SK-N-SH (cell line): ENCODE measurements around the gene TLCD5. TPM values are rescaled to one million over a fixed set of nuclear protein-coding genes. Genes with fewer than 3 reads are reported as not detected.

Source experiments
- CTCF ChIA-PET: fragments of 300-600, 350-600 bp; formaldehyde crosslinking; extraction: SDS; loops from one replicate; lab custom pipeline; 2021; lab: Yijun Ruan, JAX
- POLR2A ChIA-PET: fragments of 350-600 bp; sonication (Branson Sonifier 250); formaldehyde crosslinking; extraction: SDS; loops from one replicate; lab custom pipeline; 2020; ENCODE audit warnings: antibody characterized with exemption, inconsistent platforms; lab: Yijun Ruan, JAX
- DNase-seq: peaks from one replicate; pipeline ENCODE4 v3.0.0; 2012
- H2AFZ ChIP-seq: fragments of 200-600 bp; sonication (generic); 2 replicates; pipeline ENCODE4 v1.8.1; 2016; ENCODE audit warnings: antibody characterized with exemption, mild to moderate bottlenecking, low read depth
- H3F3A ChIP-seq: fragments of 200-600 bp; sonication (generic); replicated peaks from 2 replicates; pipeline ENCODE3; 2016; ENCODE audit warnings: antibody characterized with exemption, mild to moderate bottlenecking; ENCODE audit not compliant: insufficient read depth
- H3K27ac ChIP-seq, 2 experiments: fragments of 200-500 bp in 1 of 2; fragments of 200-600 bp in 1 of 2; sonication (Bioruptor generic) in 1 of 2; sonication (generic), shearing (Covaris generic) in 1 of 2; 2 replicates each; pipeline versions ENCODE4 v1.5.1 to v1.6.1; 2014 to 2016; ENCODE audit warnings: low read depth in 2 of 2, inconsistent platforms in 1 of 2, low read length in 1 of 2, mild to moderate bottlenecking in 1 of 2, mixed read lengths in 1 of 2
- H3K27me3 ChIP-seq: fragments of 200-600 bp; sonication (generic), shearing (Covaris generic); 2 replicates; pipeline ENCODE4 v1.6.1; 2016; ENCODE audit warnings: mixed run types; ENCODE audit not compliant: insufficient read depth
- H3K36me3 ChIP-seq, 2 experiments: fragments of 200-500 bp in 1 of 2; fragments of 200-600 bp in 1 of 2; sonication (Bioruptor generic) in 1 of 2; sonication (generic) in 1 of 2; replicated peaks in 1 of 2; 2 replicates each; pipeline versions ENCODE3 to v1.5.1; 2014 to 2016; ENCODE audit warnings: low read length in 1 of 2, mild to moderate bottlenecking in 1 of 2; ENCODE audit not compliant: insufficient read depth in 2 of 2, control insufficient read depth in 1 of 2
- H3K4me1 ChIP-seq, 2 experiments: fragments of 200-500 bp in 1 of 2; fragments of 200-600 bp in 1 of 2; sonication (Bioruptor generic) in 1 of 2; sonication (generic), shearing (Covaris generic) in 1 of 2; 2 replicates each; pipeline versions ENCODE4 v1.5.1 to v1.6.1; 2014 to 2016; ENCODE audit warnings: low read depth in 1 of 2, low read length in 1 of 2, mixed run types in 1 of 2; ENCODE audit not compliant: insufficient read depth in 2 of 2, control insufficient read depth in 1 of 2
- H3K4me2 ChIP-seq: fragments of 200-600 bp; sonication (generic), shearing (Covaris generic); 2 replicates; pipeline ENCODE4 v1.6.1; 2017; ENCODE audit warnings: mixed run types
- H3K4me3 ChIP-seq, 2 experiments: fragments of 200-500 bp in 1 of 2; fragments of 200-600 bp in 1 of 2; sonication (Bioruptor generic) in 1 of 2; sonication (generic), shearing (Covaris generic) in 1 of 2; 2 replicates each; pipeline versions ENCODE4 v1.5.1 to v1.8.1; 2014 to 2016; ENCODE audit warnings: low read depth in 2 of 2, inconsistent platforms in 1 of 2, low read length in 1 of 2, mild to moderate bottlenecking in 1 of 2, mixed read lengths in 1 of 2, moderate library complexity in 1 of 2
- H3K79me2 ChIP-seq: fragments of 200-600 bp; sonication (generic); 2 replicates; pipeline ENCODE4 v1.8.1; 2017; ENCODE audit warnings: mild to moderate bottlenecking; ENCODE audit not compliant: insufficient read depth
- H3K9ac ChIP-seq: fragments of 200-600 bp; sonication (generic); 2 replicates; pipeline ENCODE4 v1.6.1; 2017; ENCODE audit warnings: mixed run types
- H3K9me2 ChIP-seq: fragments of 200-600 bp; sonication (generic); 2 replicates; pipeline ENCODE4 v1.6.1; 2017; ENCODE audit warnings: mixed run types
- H3K9me3 ChIP-seq: fragments of 200-600 bp; sonication (generic); 2 replicates; pipeline ENCODE4 v1.6.1; 2017; ENCODE audit warnings: mixed run types, mild to moderate bottlenecking, moderate library complexity
- H4K20me1 ChIP-seq: fragments of 200-600 bp; sonication (generic); 2 replicates; pipeline ENCODE4 v1.6.1; 2017; ENCODE audit warnings: mild to moderate bottlenecking, mixed run types; ENCODE audit not compliant: insufficient read depth
- FOXJ3 ChIP-seq: sonication (generic); formaldehyde crosslinking; IDR thresholded peaks from 2 replicates; pipeline ENCODE4 v1.5.1; 2020; ENCODE audit warnings: mild to moderate bottlenecking, missing genetic modification reagents
- FOXM1 ChIP-seq: IDR thresholded peaks from 2 replicates; pipeline ENCODE4 v1.4.0; 2012; ENCODE audit warnings: low read depth, mild to moderate bottlenecking
- GABPA ChIP-seq: IDR thresholded peaks from 2 replicates; pipeline ENCODE4 v1.4.0; 2012; ENCODE audit warnings: low read depth, mild to moderate bottlenecking
- GATA2 ChIP-seq: sonication (generic); formaldehyde crosslinking; IDR thresholded peaks from 2 replicates; pipeline ENCODE4 v1.5.0; 2020; ENCODE audit warnings: mild to moderate bottlenecking, missing genetic modification reagents
- JUND ChIP-seq: IDR thresholded peaks from 2 replicates; pipeline ENCODE4 v1.4.0; 2012
- MEF2A ChIP-seq: IDR thresholded peaks from 2 replicates; pipeline ENCODE4 v1.4.0; 2012; ENCODE audit warnings: low read depth, borderline replicate concordance
- NFIC ChIP-seq: IDR thresholded peaks from 2 replicates; pipeline ENCODE4 v1.4.0; 2012; ENCODE audit warnings: borderline replicate concordance
- NRF1 ChIP-seq: IDR thresholded peaks from 2 replicates; pipeline ENCODE4 v1.6.1; 2012; ENCODE audit warnings: low read depth, mild to moderate bottlenecking, low read length
- POLR2AphosphoS5 ChIP-seq: IDR thresholded peaks from 2 replicates; pipeline ENCODE4 v1.6.1; 2012; ENCODE audit warnings: low read depth, low read length
- RAD21 ChIP-seq: IDR thresholded peaks from 2 replicates; pipeline ENCODE4 v1.6.1; 2012; ENCODE audit warnings: mild to moderate bottlenecking, low read length
- RCOR1 ChIP-seq: fragments of 150-350 bp; IDR thresholded peaks from 2 replicates; pipeline ENCODE4 v1.6.1; 2017; ENCODE audit warnings: antibody characterized with exemption, low read length
- RXRA ChIP-seq: IDR thresholded peaks from 2 replicates; pipeline ENCODE4 v1.4.0; 2012; ENCODE audit warnings: low read depth, mild to moderate bottlenecking, borderline replicate concordance
- SMC3 ChIP-seq: IDR thresholded peaks from 2 replicates; pipeline ENCODE4 v1.6.1; 2012; ENCODE audit warnings: low read depth, low read length, improper control_type of control experiment
- TEAD4 ChIP-seq: IDR thresholded peaks from 2 replicates; pipeline ENCODE4 v1.4.0; 2012; ENCODE audit warnings: mild to moderate bottlenecking, borderline replicate concordance; ENCODE audit not compliant: insufficient read depth
- WGBS: methylation state at CpG from one replicate; pipeline ENCODE4 v1.1.6; 2017; ENCODE audit warnings: low lambda C conversion rate; 5-methylcytosine and 5-hydroxymethylcytosine counted together
- polyA plus RNA-seq, 3 experiments: library from polyadenylated mRNA; depleted of rRNA; stranded (reverse); fragments of >200 nt; gene quantifications; 2 replicates each; pipeline ENCODE4 v1.2.3, GENCODE V29; 2012
- TF ChIP-seq, protein P1 (sequence below): IDR thresholded peaks from 2 replicates; pipeline ENCODE4 v1.4.0; 2012; ENCODE audit warnings: low read depth
- TF ChIP-seq, protein P2 (sequence below): IDR thresholded peaks from 2 replicates; pipeline ENCODE4 v1.4.0; 2012; ENCODE audit warnings: low read depth, borderline replicate concordance
- TF ChIP-seq, protein P3 (sequence below): fragments of 200-600 bp; sonication (generic); IDR thresholded peaks from 2 replicates; pipeline ENCODE4 v1.6.1; 2017; ENCODE audit warnings: antibody characterized with exemption, mild to moderate bottlenecking, moderate library complexity
- TF ChIP-seq, protein P4 (sequence below): IDR thresholded peaks from 2 replicates; pipeline ENCODE4; 2012
- TF ChIP-seq, protein P5 (sequence below): IDR thresholded peaks from 2 replicates; pipeline ENCODE4 v1.4.0; 2012; ENCODE audit warnings: low read depth, borderline replicate concordance
- TF ChIP-seq, protein P6 (sequence below): IDR thresholded peaks from 2 replicates; pipeline ENCODE4 v1.6.1; 2012; ENCODE audit warnings: mild to moderate bottlenecking, low read depth, low read length, moderate library complexity

Gene TLCD5
- polyA plus RNA-seq, 1 of the 3 experiments (the other 2 are of a cell fraction), result 12.7 TPM

DNA sequence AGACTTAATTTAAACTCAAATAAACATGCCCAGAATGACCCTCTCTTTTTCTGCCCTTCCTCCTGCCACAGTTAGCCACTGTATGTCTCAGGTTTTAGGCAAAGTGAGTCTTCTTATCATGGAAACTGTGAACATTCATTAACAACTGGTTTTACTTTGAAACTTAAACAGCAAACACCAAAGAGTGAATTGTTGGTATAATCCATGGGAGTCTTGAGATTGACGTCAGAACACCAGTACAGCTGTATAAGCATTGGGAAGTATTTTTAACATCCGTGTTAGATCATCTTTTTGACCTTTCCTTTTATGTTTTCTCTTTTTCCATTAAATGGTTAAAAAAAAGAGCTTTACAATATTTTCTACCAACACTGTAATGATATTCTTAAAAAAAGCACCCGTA, 50.0 kb downstream of the TLCD5 start:
- peaks cover 0 to 8% of the 10 kb centered on the region in 2 experiments for H3K36me3 ChIP-seq
- H2AFZ ChIP-seq, result no peak overlapping the region
- CTCF ChIA-PET, result interaction anchor here (0.8 kb wide), 2 partner anchors 33 to 37 kb away, joined by 5 read pairs; no protein-coding TSS in a partner anchor
- H3K79me2 ChIP-seq, result peaks cover 97% of the 10 kb centered on the region
- TF ChIP-seq POLR2AphosphoS5 (no peak), RCOR1 (no peak), MEF2A (no peak), TEAD4 (no peak), RAD21 (no peak), FOXJ3 (CRISPR knock-in tag) (no peak), GATA2 (CRISPR knock-in tag) (no peak), NRF1 (no peak), FOXM1 (no peak), RXRA (no peak), NFIC (no peak), SMC3 (no peak), JUND (no peak), GABPA (no peak)
- TF ChIP-seq, protein P1, sequence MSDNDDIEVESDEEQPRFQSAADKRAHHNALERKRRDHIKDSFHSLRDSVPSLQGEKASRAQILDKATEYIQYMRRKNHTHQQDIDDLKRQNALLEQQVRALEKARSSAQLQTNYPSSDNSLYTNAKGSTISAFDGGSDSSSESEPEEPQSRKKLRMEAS, result no peak
- TF ChIP-seq, protein P2, sequence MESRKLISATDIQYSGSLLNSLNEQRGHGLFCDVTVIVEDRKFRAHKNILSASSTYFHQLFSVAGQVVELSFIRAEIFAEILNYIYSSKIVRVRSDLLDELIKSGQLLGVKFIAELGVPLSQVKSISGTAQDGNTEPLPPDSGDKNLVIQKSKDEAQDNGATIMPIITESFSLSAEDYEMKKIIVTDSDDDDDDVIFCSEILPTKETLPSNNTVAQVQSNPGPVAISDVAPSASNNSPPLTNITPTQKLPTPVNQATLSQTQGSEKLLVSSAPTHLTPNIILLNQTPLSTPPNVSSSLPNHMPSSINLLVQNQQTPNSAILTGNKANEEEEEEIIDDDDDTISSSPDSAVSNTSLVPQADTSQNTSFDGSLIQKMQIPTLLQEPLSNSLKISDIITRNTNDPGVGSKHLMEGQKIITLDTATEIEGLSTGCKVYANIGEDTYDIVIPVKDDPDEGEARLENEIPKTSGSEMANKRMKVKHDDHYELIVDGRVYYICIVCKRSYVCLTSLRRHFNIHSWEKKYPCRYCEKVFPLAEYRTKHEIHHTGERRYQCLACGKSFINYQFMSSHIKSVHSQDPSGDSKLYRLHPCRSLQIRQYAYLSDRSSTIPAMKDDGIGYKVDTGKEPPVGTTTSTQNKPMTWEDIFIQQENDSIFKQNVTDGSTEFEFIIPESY, result no peak
- TF ChIP-seq, protein P3, sequence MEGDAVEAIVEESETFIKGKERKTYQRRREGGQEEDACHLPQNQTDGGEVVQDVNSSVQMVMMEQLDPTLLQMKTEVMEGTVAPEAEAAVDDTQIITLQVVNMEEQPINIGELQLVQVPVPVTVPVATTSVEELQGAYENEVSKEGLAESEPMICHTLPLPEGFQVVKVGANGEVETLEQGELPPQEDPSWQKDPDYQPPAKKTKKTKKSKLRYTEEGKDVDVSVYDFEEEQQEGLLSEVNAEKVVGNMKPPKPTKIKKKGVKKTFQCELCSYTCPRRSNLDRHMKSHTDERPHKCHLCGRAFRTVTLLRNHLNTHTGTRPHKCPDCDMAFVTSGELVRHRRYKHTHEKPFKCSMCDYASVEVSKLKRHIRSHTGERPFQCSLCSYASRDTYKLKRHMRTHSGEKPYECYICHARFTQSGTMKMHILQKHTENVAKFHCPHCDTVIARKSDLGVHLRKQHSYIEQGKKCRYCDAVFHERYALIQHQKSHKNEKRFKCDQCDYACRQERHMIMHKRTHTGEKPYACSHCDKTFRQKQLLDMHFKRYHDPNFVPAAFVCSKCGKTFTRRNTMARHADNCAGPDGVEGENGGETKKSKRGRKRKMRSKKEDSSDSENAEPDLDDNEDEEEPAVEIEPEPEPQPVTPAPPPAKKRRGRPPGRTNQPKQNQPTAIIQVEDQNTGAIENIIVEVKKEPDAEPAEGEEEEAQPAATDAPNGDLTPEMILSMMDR, result no peak
- TF ChIP-seq, protein P4, sequence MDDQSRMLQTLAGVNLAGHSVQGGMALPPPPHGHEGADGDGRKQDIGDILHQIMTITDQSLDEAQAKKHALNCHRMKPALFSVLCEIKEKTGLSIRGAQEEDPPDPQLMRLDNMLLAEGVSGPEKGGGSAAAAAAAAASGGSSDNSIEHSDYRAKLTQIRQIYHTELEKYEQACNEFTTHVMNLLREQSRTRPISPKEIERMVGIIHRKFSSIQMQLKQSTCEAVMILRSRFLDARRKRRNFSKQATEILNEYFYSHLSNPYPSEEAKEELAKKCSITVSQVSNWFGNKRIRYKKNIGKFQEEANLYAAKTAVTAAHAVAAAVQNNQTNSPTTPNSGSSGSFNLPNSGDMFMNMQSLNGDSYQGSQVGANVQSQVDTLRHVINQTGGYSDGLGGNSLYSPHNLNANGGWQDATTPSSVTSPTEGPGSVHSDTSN, result no peak
- TF ChIP-seq, protein P5, sequence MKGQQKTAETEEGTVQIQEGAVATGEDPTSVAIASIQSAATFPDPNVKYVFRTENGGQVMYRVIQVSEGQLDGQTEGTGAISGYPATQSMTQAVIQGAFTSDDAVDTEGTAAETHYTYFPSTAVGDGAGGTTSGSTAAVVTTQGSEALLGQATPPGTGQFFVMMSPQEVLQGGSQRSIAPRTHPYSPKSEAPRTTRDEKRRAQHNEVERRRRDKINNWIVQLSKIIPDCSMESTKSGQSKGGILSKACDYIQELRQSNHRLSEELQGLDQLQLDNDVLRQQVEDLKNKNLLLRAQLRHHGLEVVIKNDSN, result no peak
- TF ChIP-seq, protein P6, sequence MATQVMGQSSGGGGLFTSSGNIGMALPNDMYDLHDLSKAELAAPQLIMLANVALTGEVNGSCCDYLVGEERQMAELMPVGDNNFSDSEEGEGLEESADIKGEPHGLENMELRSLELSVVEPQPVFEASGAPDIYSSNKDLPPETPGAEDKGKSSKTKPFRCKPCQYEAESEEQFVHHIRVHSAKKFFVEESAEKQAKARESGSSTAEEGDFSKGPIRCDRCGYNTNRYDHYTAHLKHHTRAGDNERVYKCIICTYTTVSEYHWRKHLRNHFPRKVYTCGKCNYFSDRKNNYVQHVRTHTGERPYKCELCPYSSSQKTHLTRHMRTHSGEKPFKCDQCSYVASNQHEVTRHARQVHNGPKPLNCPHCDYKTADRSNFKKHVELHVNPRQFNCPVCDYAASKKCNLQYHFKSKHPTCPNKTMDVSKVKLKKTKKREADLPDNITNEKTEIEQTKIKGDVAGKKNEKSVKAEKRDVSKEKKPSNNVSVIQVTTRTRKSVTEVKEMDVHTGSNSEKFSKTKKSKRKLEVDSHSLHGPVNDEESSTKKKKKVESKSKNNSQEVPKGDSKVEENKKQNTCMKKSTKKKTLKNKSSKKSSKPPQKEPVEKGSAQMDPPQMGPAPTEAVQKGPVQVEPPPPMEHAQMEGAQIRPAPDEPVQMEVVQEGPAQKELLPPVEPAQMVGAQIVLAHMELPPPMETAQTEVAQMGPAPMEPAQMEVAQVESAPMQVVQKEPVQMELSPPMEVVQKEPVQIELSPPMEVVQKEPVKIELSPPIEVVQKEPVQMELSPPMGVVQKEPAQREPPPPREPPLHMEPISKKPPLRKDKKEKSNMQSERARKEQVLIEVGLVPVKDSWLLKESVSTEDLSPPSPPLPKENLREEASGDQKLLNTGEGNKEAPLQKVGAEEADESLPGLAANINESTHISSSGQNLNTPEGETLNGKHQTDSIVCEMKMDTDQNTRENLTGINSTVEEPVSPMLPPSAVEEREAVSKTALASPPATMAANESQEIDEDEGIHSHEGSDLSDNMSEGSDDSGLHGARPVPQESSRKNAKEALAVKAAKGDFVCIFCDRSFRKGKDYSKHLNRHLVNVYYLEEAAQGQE, result no peak
- no peaks in the 10 kb centered on the region for H3K27me3 ChIP-seq
- H3K9ac ChIP-seq, result no peak overlapping the region
- H3K9me3 ChIP-seq, result no peaks in the 10 kb centered on the region
- H3K9me2 ChIP-seq, result no peaks in the 10 kb centered on the region
- 96% methylated on average over 3 of the region's 3 CpGs for WGBS
- H3F3A ChIP-seq, result no peaks in the 10 kb centered on the region
- no peak overlapping the region for H3K4me3 ChIP-seq
- DNase-seq, result no peak
- no peak overlapping the region for H3K27ac ChIP-seq
- peaks cover 6% of the 10 kb centered on the region in 2 experiments; a peak in 3 of 4 replicates for H3K4me1 ChIP-seq
- H4K20me1 ChIP-seq, result peaks cover 57% of the 10 kb centered on the region
- no peak overlapping the region for H3K4me2 ChIP-seq
- POLR2A ChIA-PET, result no interaction called here
